Activated T-cell treated with anti-CD3 and anti-CD28 coated beads for 1 hour (primary cell): Measurements from ENCODE around the gene HOTAIR.

ENCODE experiments used
- DNase-seq: peaks from one replicate; pipeline ENCODE4 v3.0.0-alpha.2; 2020; ENCODE audit warnings: low read depth

The HOTAIR gene

DNA sequence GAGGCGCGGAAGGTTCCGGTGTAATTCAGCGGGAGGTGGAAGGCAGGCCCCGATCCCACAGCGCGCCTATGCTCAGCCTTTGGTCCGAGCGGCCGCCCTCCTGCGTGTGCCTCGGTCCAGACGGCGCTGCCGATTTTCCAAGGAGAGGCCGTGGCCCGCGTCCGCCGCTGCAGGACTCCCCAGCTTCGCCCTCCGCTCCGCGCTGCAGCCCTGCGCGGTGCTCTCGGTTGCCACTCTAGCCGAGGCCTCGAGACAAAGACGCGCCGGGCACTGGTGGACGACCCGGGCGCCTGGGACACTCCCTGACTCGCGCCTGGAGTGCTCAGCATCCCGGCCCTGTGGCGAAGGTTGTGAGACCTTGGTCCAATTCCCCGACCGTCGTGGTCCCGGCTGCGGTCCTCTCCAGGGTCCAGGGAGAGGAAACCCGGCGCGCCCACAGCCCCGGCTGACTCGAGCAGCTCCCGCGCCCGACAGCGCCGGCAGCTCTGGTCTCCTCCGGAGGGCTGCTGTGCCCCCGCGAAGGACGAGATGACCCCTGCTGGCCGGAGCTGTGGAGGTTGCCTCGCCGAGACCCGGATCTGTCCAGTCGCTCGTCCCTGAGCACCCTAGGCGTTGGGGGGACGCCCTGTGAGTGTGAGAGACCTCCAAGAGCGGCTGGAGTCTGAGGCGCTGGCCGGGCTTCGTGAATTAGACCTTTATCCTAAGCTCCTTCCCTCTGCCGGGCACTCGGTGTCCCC is 13.6 kb downstream of the HOTAIR start:
- DNase-seq = no peak

DNA sequence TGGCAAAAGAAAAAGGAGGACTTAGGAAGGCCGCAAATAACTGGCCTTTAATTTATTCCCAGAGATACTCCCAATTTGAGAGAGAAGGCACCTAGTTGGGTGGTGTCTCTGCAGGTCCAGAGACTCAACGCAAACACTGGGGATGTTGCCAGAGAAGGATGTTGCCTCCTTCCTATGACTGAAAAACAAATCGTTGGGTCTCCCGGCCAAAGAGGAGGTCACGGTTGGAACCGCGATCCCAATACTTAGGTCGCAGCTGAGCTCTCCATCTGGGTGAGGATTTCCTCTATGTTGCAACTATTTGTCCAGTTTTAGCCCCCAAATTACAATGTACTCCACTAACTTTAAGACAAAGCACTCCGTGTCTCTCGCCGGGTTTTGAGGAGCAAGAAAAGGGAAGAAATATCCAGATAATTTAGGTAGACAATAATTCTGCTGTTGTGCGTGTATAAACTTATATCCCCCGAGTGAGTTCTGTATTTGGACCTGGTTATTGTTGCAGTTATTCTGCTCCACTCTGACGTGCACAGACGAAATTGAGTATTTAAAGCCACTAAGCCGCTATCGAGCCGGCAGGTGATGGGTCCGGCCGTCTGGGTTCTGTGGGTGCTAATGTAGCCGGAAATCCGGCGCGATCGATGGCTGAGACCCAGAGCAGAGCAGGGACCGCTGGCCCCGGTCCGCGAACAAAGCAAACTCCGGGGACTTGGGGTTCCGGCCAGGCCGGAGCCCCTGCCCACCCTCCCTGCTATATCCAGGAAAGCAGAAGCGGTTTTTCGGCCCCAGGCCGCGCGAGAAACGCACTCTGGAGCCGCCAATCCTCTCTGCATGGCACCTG is 14.3 kb downstream of the HOTAIR start:
- DNase-seq = no peak

DNA sequence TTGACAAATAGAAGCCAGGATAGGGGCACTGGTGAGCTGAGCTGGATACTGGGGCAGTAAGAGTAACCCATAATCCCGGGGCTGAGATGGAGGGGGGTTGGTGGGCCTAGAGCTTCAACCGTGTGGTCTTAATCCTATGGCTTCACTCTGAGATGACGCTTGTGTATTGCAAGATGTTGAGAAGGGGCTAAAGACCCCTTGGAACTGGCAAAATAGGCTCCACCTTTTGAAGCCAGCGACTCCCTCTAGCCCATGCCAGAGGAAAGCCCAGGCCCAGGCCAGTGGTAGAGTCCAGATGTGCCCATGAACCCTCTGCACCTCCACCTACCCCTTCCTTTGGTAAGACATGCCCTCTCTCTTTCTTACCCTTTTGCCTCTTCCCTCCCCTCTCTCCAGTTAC is 15.4 kb downstream of the HOTAIR start:
- no peak for DNase-seq

DNA sequence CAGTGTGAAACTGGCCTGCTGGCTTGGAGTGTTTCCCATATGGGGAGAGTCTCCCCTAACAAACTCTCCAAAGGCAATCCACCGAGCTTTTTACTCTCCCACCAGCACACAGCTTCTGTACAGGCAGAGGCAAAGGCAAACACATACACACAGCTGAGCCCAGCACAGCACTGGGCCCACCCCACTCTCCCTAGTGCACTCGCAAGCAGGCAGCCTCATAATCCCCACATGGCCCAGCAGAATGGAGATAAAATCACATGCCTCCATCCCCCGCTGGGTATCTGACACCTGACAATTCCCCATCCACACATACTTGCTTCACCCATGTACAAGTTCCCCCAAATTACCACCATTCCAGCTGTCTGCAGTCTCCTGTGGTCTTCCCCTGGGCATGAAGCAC is 16.6 kb downstream of the HOTAIR start:
- DNase-seq = no peak

DNA sequence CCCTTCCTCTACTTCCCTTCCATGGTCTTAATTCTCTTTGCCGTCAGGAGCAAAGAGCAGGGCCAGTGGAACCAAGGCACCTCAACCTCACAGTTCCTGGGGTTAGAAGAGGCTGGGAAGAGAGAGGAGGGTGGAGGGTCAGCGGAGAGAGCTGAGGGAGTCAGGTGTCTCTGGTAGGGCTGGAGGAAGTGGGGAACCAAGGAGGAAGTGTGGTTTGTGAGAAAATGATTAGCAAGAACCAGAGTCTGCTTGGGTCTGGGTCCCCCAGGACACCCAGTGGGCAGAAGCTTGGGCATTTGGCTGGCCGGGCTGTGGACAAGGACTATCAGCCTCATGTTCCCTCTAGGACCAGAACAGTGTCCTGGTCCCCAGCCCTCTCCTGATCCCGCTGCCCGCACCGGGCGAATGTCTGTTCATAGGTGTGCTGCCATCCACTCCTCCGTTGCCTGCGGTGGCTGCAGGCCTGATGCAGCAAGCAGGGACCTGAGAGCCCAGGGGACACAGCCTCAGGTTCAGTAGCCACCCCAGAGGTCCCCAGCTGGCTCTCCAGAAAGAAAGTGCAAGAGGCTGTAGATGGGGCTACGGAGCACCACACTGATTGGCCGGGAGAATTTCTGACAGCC is 17.7 kb downstream of the HOTAIR start:
- DNase-seq = no peak

DNA sequence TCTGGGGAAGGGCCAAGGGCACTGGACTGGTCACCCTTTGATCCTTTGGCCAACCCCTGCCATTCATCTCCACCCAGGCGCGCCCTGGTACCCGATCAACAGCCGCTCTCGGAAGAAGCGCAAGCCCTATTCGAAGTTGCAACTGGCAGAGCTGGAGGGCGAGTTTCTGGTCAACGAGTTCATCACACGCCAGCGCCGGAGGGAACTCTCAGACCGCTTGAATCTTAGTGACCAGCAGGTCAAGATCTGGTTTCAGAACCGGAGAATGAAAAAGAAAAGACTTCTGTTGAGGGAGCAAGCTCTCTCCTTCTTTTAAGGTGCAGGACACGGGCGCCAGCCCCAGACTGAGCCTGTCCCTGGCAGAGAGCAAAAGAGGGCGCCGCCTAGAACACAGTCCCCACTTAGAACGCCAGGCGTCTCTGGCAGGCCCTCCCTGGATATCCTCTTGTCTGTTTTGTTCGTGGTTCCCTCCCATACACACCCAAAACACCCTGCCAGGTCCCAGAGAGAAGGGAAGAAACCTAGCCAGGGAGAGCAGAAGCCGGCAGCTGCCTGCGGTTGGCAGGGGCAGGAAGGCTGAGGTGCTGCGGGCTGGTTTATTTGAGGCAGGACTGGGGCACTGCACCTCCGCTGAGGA is 18.4 kb downstream of the HOTAIR start:
- DNase-seq = no peak

DNA sequence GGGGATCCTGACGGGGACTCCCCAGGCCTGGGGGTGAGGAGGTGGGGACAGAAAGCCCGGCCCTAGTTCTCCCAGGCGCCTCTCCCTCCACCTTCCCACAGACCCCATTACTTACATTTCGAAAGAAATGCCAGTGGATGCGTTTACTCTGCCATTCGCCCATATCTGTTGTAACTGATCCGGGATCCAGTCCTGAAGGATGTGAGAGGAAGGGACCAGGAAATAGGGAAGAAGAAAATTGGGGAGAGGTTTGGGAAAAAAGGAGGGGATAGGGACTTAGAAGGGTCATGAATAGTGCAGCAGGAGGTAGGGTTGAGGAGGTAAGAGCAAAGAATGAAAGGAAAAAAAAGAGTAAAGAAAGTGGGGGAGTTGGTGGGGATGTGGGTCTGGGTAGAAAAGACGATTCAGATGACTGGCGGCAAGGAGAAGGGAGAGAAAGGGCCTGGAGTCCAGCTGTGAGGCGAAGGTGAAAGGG is 18.9 kb downstream of the HOTAIR start:
- no peak for DNase-seq

DNA sequence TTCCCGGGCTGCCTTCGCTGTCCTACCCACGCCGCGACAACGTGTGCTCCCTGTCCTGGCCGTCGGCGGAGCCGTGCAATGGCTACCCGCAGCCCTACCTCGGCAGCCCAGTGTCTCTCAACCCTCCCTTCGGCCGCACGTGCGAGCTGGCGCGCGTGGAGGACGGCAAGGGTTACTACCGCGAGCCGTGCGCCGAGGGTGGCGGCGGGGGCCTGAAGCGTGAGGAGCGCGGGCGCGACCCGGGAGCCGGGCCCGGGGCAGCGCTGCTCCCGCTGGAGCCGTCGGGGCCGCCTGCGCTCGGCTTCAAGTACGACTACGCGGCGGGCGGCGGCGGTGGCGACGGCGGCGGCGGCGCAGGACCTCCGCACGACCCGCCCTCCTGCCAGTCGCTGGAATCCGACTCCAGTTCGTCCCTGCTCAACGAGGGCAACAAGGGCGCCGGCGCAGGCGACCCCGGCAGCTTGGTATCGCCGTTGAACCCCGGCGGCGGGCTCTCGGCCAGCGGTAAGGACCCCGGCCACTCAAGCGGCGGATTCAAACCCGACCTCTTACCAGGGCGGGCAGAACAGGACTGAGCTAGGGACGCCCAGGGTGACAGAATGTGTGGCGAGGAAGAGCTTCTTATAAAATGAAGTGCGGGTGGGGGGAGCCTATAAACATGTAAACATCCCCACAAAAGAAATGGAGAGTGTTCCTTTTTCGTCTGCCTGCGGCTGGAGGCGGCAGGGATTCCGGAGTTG is 19.5 kb downstream of the HOTAIR start:
- DNase-seq = no peak

DNA sequence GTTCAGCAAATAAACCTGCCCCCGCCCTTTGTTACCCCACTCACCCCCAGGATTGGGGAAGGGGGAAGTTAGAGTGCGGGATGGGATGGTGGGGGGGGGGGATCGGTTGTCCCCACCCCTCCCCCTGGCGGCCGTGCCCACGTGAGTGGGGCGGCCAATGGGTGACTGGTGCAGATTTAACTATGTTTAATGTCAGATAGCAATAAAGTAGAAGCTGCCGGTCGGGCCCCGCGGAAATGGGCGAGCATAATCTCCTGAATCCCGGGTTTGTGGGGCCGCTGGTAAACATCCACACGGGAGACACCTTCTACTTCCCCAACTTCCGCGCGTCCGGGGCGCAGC is 20.1 kb downstream of the HOTAIR start, which contains the start of gene HOXC12:
TSS of gene HOXC12 (plus strand) at position 210 of the 342 bp plus-strand sequence. CDS start at position 237, 27 bp downstream.
- no peak for DNase-seq

DNA sequence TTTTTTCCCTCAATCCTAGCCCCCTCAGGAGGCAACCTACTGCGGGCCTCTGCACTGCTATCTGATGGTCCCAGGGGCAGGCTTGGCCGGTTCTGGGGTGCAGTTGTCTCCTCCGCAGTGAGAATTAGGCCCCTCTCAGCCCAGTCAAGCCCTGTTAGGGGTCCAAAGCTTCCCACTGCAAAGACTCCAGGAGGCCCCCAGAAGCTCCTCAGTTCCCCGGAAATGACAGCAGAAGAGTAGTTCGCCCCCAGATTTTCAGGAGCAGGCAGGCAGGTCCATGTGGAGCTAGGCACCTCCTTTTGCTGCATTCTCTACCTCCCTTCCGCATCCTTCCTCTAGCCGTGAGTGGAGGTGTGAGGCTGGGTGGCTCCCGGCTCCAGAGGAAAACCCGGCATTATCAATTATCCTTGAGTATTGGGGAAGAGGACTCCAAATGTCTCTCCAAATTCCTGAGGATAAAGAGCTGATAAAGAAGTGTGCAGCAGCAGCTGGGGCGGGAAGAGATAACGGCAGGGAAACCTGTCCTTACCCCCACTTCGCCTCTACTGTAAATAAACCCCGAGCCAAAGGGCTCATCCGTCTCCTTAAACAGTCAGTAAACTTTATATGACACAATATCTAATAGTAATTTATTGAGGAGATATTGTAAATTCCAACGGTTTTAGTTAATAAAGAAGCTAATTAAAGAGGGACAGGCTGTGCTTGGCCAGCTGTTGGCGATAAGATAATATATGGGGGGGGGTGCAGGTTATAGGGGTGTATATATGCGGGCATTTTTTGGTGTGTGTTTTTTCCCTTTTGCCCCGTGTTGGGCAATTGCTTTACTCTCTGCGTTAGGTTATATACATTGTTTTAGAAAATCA is 20.7 kb downstream of the HOTAIR start:
- no peak for DNase-seq

DNA sequence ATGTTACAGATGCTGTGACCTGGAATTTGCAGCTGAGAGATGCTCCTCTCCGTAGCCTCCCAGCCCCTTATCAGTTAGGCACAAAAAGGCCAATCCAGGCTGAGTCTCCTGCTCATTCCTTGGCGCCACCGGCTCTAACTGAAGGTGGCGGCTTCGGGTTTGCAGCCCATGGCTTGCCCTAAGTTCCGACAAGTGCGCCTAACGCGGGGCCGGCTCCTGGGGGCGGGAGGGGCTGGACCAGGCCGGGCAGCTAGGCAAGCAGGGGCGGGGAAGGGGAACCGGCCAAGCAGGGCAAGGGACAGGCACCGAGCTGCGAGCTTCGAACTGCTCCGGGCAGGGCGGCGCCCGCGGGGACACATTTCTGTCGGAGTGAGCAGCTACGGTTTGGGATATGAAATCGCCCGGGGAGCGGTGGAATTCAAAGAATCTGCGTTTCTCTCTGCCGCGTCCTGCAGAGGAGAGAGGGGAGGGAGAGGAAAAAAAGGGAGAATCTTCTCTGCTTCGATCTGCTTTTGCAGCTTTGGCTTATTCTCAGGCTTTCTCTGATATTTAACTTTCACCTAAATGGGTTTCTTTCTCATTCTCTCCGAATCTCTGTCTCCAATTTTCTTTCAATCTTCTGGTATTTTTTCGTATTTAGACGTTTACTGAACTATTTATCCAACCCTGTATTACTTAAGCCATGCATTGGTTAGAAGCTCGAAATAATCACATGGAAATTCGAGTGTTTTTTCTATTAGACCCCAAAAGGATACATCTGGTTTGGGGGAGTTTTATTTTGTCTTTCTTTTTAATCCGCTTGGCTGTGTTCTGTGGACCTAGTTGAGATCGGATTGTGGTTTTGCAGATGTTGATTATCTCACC is 21.7 kb downstream of the HOTAIR start:
- no peak for DNase-seq

DNA sequence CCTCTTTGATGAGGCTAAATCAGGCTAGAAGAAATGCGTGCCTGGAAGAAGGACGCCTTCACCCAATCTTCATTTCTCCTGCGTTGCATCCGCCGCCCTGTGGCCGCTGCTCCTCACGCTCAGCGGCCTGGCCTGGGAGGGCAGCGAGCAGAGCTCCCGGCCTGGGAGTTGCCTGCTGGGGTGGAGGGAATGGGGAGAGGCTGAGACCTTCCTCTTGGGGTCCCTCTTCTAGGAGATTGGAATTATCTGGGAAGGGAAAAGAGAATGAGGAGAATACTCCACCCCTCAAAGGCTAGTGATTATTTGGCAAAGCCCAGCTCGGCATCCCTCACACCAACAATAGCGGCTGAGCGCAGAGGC is 22.4 kb downstream of the HOTAIR start:
- no peak for DNase-seq

DNA sequence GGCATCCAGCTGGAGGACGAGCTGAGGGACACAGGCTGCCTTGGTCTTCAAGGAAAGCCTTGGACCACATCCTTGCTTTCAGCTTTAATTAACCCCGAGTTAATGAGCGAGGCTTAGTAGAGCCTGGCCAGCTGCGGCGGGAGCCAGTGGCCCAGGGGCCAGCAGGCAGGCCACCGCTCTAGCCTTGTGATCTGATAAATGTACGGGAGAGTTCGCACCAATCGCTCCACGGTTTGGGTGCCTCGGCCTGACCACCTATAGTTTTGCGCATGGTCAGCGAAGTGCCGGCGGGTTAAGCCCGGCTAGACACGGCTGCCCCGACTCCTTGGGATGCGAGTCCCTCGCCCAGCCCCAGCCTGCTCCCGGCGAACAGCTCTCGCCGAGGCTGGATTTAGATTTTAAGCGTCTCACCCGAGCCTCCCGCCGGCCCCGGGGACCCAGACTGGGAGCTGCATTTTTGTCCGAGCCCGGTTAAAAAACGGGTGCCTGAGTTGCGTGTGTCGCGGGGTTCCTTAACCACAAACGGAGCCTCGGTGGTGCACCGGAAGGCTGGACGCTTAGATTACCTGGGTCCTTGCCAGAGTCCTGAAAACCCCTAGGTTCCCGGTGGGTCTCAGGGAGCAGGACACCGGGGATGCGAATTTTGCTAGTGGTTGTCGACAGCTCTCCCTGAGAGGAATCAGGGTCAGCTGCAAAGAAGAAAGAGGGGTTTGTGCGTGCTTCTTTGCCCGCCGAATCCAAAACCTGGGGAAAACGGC is 23.0 kb downstream of the HOTAIR start:
- DNase-seq = no peak

DNA sequence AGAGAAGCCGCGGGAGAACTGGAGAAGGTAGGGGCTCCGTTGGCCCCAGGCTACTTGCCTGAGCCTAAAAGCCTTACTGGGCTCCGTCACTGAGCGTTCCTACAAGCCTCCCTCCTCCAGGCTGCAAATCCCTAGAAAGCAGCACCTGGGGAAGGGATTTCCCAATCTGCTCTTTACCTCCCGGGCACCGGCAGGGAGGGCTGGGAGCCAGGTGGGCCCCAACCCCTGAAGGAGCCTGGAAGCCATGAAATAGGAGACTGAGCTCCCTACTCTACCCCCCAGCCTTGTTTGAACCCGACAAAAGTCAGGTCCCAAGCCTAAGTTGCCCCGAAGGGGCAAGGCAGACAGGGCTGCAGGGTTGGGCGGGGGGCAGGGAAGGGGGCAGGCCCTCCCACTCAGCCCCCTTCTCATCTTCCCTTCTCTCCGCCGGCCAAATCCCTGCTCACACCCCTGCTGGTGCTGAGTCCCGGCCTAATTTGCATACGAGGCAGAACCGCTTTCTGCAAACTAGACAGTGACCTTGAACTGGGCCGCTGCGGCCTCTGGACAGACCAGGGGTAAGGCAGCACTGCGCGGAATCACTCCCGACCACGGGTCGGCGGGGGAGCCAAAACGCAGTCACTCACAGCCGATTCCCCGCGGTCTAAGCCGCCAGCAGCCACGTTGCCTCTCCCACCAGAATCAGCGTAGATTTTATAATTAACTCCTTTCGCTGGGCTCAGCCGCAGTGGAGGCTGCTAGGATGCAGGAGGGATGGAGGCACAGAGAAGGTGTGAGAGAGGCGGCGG is 23.8 kb downstream of the HOTAIR start:
- DNase-seq = no peak

DNA sequence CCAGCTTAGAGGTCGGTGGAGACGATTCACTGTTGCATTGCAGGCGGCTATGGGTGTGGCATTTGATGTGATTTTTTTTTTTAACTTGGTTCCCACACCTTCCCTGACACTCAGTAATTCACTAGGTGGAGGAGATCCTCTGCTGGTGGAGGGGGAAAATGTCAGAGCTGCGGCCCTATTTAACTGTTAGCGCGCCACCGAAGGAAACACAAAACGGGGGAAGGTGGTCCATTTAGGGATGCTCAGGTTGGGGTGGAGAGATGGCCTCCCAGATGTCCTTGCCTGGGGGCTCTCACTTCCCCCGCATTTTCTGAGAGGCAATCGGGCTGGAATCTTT is 24.3 kb downstream of the HOTAIR start:
- no peak for DNase-seq

DNA sequence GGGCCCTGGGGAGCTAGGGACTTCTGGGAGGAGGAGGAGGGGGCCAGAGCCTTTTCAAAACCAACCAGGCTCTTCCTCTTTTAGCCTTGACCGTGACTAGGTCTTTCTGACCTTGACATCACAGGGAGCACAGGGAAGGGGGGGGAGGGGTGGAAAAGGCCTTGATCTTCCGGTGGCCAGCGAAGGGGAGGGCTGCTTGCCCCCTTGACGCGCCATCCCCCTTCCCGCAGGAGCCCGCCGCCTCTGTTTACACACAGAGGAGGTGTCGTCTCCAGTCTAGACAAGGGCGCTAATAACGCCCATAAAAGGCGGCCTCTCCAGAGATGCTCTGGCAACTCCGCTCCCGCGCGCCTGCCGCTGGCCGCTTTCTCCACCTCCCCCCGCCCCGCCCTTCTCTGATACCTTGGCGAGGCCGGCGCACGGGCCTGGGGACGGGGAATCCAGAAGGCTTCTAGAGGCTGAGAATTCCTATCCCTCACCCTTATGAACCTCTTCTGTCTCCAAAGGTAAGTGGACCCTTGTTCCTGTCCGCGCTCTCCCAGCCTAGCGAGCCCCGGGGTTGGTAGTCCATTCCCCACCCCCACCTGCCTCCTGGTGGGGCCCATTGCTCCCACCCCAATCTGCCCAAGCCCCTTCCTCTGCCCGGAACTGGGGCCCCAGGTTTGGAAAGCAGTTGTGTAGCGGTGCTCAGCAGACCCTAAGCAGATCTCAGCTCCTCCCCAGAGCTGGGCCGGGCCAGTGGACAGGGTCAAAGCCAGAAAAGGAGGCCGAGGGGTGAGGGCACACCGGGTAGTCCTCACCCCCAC is 24.9 kb downstream of the HOTAIR start:
- DNase-seq = no peak
